Gastrocnemius medialis (tissue), 4 donors: ENCODE data around the gene HMGN1. TPM values are rescaled to one million over a fixed set of nuclear protein-coding genes. Genes with fewer than 3 reads are reported as not detected.

ENCODE experiments used
- ATAC-seq, 2 donors: fragments of 150-250 bp; one replicate each; pipeline ENCODE4 v1.9.1; 2016
- DNase-seq, 2 donors: peaks; one replicate each; pipeline ENCODE4 v3.0.0-alpha.2; 2019
- H3K27ac ChIP-seq, 4 donors: fragments of 200-600 bp; sonication (generic); 1 replicate in 1 of 4; 2 replicates in 3 of 4; pipeline ENCODE4 v1.5.1; 2016 to 2018; ENCODE audit warnings: mild to moderate bottlenecking in 2 of 4, moderate library complexity in 1 of 4
- H3K27me3 ChIP-seq, 3 donors: fragments of 200-600 bp; sonication (generic) in 2 of 3; 1 replicate in 1 of 3; 2 replicates in 2 of 3; pipeline versions ENCODE4 v1.5.1 to v1.6.0; 2016 to 2019; ENCODE audit warnings: mild to moderate bottlenecking in 1 of 3, moderate library complexity in 1 of 3
- H3K36me3 ChIP-seq, 2 donors: fragments of 200-600 bp; sonication (generic) in 1 of 2; one replicate each; pipeline ENCODE4 v1.5.1; 2017 to 2018
- H3K4me1 ChIP-seq, 2 donors: fragments of 200-600 bp; sonication (generic) in 1 of 2; one replicate each; pipeline ENCODE4 v1.5.1; 2016 to 2017; ENCODE audit warnings: mild to moderate bottlenecking in 2 of 2
- H3K4me3 ChIP-seq, 4 donors: fragments of 200-600 bp; sonication (generic) in 3 of 4; 1 replicate in 1 of 4; 2 replicates in 3 of 4; pipeline ENCODE4 v1.5.1; 2016 to 2019; ENCODE audit warnings: mild to moderate bottlenecking in 2 of 4
- H3K9me3 ChIP-seq, 3 donors: fragments of 200-600 bp; sonication (generic) in 2 of 3; 1 replicate in 1 of 3; 2 replicates in 2 of 3; pipeline ENCODE4 v1.5.1; 2016 to 2019
- POLR2A ChIP-seq, 2 donors: fragments of 450-650 bp; IDR thresholded peaks; one replicate each; pipeline ENCODE4 v1.6.1; 2017; ENCODE audit warnings: antibody characterized with exemption in 2 of 2, mild to moderate bottlenecking in 2 of 2, moderate library complexity in 2 of 2
- in situ Hi-C, 4 donors: fragments of 200-750 bp; cut with MboI; loops; one replicate each; pipeline versions ENCODE4 v1.15.0 to v1.8.0; 2017; ENCODE audit warnings: low sequenced_read_pairs in 4 of 4
- intact Hi-C: fragments of 100-400 bp; cut with DNase I; formaldehyde crosslinking; loops from one replicate; pipeline ENCODE4 v1.15.1; 2023; ENCODE audit warnings: low total_unique reads
- total RNA-seq, 4 donors: library from RNA; depleted of rRNA; stranded (reverse); fragments of >200 nt; gene quantifications; one replicate each; pipeline versions ENCODE4 v1.1.0 to v1.2.3, GENCODE V29; 2016
- TF ChIP-seq, protein P1 (sequence below), 5 experiments: fragments of 450-650 bp in 3 of 5; fragments of 200-600 bp in 2 of 5; sonication (generic) in 2 of 5; IDR thresholded peaks in 4 of 5; conservative IDR thresholded peaks in 1 of 5; 1 replicate in 4 of 5; 2 replicates in 1 of 5; pipeline ENCODE4 v1.5.1; 2016 to 2019; ENCODE audit warnings: antibody characterized with exemption in 5 of 5, mild to moderate bottlenecking in 3 of 5, moderate library complexity in 3 of 5

Gene HMGN1
- total RNA-seq, 4 donors from 2014 or later, result 7.6 to 16.2 (median 9.1) TPM

DNA sequence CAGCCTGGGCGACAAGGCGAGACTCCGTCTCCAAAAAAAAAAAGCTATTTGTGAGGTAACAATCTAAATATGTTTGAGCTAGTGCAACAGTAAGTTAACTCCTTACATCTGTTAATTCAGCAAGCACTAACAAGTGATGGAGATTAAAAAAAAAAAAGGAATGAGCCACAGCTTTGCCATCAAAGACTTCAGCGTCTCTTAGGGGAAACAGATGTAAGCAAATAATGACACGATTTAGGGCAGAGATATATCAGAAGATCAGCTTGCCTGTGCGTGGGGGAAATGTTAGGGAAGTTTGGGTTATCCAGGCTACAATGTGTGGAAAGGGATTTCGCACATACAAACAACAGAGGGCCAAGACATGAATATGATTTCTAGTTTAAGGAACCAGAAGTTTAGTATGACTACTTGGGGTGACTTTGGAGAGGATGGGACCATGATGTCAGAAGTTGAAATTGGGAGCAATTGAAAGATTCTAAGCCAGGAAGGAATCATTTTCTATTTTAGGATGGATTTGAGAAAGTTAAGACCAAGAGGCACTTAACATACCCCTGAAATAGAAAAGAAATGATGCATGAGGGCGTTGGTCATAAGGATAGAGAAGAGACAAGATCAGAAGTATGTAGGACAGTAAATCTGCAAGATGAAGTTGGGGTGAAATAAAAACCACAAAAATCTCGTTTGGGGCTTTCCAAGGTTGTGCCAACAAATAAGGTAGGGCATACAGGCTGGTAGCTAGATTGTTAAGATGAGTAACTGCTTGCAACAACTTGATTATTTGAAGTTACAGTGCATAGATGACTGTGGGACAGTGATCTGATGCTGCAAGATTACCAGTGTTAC, 33.1 kb downstream of the HMGN1 start:
- Histone ChIP-seq H3K27ac (no peak overlapping the region), H3K9me3 (no peaks in the 10 kb centered on the region), H3K4me3 (no peak overlapping the region), H3K4me1 (peaks cover 15 to 22% of the 10 kb centered on the region in 2 donors), H3K36me3 (no peaks in the 10 kb centered on the region), H3K27me3 (no peaks in the 10 kb centered on the region)
- no peak for DNase-seq
- TF ChIP-seq, protein P1, sequence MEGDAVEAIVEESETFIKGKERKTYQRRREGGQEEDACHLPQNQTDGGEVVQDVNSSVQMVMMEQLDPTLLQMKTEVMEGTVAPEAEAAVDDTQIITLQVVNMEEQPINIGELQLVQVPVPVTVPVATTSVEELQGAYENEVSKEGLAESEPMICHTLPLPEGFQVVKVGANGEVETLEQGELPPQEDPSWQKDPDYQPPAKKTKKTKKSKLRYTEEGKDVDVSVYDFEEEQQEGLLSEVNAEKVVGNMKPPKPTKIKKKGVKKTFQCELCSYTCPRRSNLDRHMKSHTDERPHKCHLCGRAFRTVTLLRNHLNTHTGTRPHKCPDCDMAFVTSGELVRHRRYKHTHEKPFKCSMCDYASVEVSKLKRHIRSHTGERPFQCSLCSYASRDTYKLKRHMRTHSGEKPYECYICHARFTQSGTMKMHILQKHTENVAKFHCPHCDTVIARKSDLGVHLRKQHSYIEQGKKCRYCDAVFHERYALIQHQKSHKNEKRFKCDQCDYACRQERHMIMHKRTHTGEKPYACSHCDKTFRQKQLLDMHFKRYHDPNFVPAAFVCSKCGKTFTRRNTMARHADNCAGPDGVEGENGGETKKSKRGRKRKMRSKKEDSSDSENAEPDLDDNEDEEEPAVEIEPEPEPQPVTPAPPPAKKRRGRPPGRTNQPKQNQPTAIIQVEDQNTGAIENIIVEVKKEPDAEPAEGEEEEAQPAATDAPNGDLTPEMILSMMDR (IDR thresholded peaks at IDR 0.05 in 4 of 5, conservative IDR thresholded peaks at IDR 0.05 in 1 of 5), result no peak
- no peak for TF ChIP-seq POLR2A (IDR thresholded peaks at IDR 0.05)
- in situ Hi-C loops (loop anchor here in 3 of 4 donors (5.0 to 10.0 kb wide), 2 partner anchors 69 to 71 kb away; a partner anchor contains a TSS), intact Hi-C loops (no loop called here)
- no peak for ATAC-seq

GRCh38 chr21:39314143-39315027, 34.5 kb downstream of the HMGN1 start:
- peak overlapping the region; percentile 91 to 99 (median 98) for H3K27ac ChIP-seq
- peak overlapping the region; percentile 87 to 99 (median 96) for H3K4me3 ChIP-seq
- peak; percentile 16 to 22 for ATAC-seq
- DNase-seq, result peak; percentile 10 to 23
- TF ChIP-seq, protein P1 (IDR thresholded peaks at IDR 0.05 in 4 of 5, conservative IDR thresholded peaks at IDR 0.05 in 1 of 5), result peak in 2 of 5 experiments; percentile 7 to 9
- no peak for TF ChIP-seq POLR2A (IDR thresholded peaks at IDR 0.05)
- in situ Hi-C loops, result loop anchor here in 3 of 4 donors (5.0 to 10.0 kb wide), 2 partner anchors 70 to 73 kb away; a partner anchor contains a TSS
- peaks cover 0 to 7% of the 10 kb centered on the region in 2 donors for H3K36me3 ChIP-seq
- peaks cover 15 to 19% of the 10 kb centered on the region in 2 donors for H3K4me1 ChIP-seq
- no peaks in the 10 kb centered on the region for H3K9me3 ChIP-seq
- intact Hi-C loops, result loop anchor here (5.0 kb wide), 2 partner anchors 138 to 507 kb away; partner anchors contain the start of genes ETS2 and SH3BGR
- H3K27me3 ChIP-seq, result no peaks in the 10 kb centered on the region

DNA sequence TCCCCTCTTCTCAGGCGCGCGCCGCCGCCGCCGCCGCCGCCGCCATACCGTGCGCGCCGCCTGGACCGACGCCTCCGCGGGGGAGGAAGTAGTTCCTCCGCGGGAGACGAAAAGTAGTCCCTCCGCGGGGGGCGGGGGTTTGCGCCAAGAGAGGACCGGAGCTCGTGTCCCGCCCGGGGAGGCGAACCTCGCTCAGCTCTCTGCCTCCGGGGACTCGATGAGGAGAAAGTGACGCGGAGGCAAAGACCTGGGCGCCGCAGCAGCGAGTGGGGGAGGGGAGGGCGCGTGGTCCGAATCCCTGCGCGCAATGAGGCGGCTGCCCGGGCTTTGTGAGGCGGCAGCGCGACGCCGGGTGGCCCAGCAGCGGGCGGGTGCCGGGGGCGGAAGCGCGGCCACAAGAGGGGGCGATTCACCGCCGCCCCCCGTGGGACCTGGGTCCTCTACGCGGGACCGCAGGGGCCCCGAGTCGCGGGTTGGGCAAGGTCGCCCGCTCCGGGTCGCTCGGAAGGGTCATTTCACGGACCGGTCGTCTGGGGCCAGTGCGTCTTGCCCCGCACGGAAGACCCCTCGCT, 35.2 kb downstream of the HMGN1 start, which contains the start of gene BRWD1:
BRWD1 (minus strand) TSS at position 62 of the 572 bp plus-strand sequence. CDS start 141 bp downstream, outside the sequence.
- intact Hi-C loops (loop anchor here (1.0 to 5.0 kb wide), 5 partner anchors 35 to 506 kb away; partner anchors contain the start of genes ETS2 and SH3BGR), in situ Hi-C loops (loop anchor here in 2 of 4 donors (10.0 kb wide), 1 partner anchor 71 kb away; a partner anchor contains a TSS)
- Histone ChIP-seq H3K4me1 (peaks cover 14 to 15% of the 10 kb centered on the region in 2 donors), H3K27ac (peak within 1 kb of the TSS; percentile 91 to 99 (median 98)), H3K36me3 (peaks cover 0 to 7% of the 10 kb centered on the region in 2 donors), H3K27me3 (no peaks in the 10 kb centered on the region), H3K4me3 (peak within 1 kb of the TSS; percentile 87 to 99 (median 96)), H3K9me3 (no peaks in the 10 kb centered on the region)
- ATAC-seq (peak; percentile 73), DNase-seq (peak; percentile 70 to 75)
- TF ChIP-seq, protein P1 (IDR thresholded peaks at IDR 0.05 in 4 of 5, conservative IDR thresholded peaks at IDR 0.05 in 1 of 5), result peak in 4 of 5 experiments; percentile 38 to 68 (median 52)
- TF ChIP-seq POLR2A (IDR thresholded peaks at IDR 0.05), result peak; percentile 77 to 80
